H1 (cell line): ENCODE data around the gene HIC1. TPM values are rescaled to one million over a fixed set of nuclear protein-coding genes. Genes with fewer than 3 reads are reported as not detected.
A peak's percentile ranks its signal among the peaks of the same experiment; 100 is the strongest.

Experiments used
- CTCF ChIA-PET: fragments of 300-600 bp; sonication (Branson Sonifier 250); formaldehyde crosslinking; loops from one replicate; lab custom pipeline; 2021; ENCODE audit not compliant: partially characterized antibody; lab: Charles Lee
- POLR2A ChIA-PET: fragments of 300-600 bp; sonication (Branson Sonifier 250); formaldehyde crosslinking; loops from one replicate; lab custom pipeline; 2021; ENCODE audit warnings: inconsistent platforms; ENCODE audit not compliant: partially characterized antibody; lab: Charles Lee
- DNase-seq, 2 experiments: peaks; one replicate each; pipeline versions ENCODE4 v3.0.0 to v3.0.0-alpha.2; 2010 to 2022; ENCODE audit warnings: low spot score in 2 of 2, low read depth in 1 of 2, mixed read lengths in 1 of 2
- FAIRE-seq: peaks from 2 replicates; lab custom pipeline; 2011; peaks lifted over from hg19 to GRCh38; lab: Jason Lieb, UNC
- H2AFZ ChIP-seq: 2 replicates; pipeline ENCODE4 v1.8.1; 2012; ENCODE audit warnings: low read length, inconsistent platforms
- H2AK5ac ChIP-seq: 2 replicates; pipeline ENCODE4 v1.6.1; 2013; ENCODE audit warnings: low read depth, low read length
- H2BK120ac ChIP-seq: replicated peaks from 2 replicates; pipeline ENCODE3; 2013; ENCODE audit warnings: low read depth, low read length, inconsistent platforms
- H2BK12ac ChIP-seq: 2 replicates; pipeline ENCODE4 v1.6.1; 2013; ENCODE audit warnings: low read depth, low read length
- H2BK15ac ChIP-seq: 2 replicates; pipeline ENCODE4 v1.6.1; 2013; ENCODE audit warnings: low read length
- H2BK20ac ChIP-seq: 2 replicates; pipeline ENCODE4 v1.6.1; 2013; ENCODE audit warnings: low read length
- H2BK5ac ChIP-seq: 2 replicates; pipeline ENCODE4 v1.6.1; 2013; ENCODE audit warnings: low read depth, low read length
- H3K14ac ChIP-seq: 2 replicates; pipeline ENCODE4 v1.6.1; 2013; ENCODE audit warnings: inconsistent platforms; ENCODE audit not compliant: insufficient read length
- H3K18ac ChIP-seq: 2 replicates; pipeline ENCODE4 v1.6.1; 2013; ENCODE audit warnings: low read length; ENCODE audit errors: extremely low read depth
- H3K23ac ChIP-seq: 2 replicates; pipeline ENCODE4 v1.6.1; 2013; ENCODE audit warnings: inconsistent platforms; ENCODE audit not compliant: insufficient read length
- H3K23me2 ChIP-seq: 2 replicates; pipeline ENCODE4 v1.6.1; 2013; ENCODE audit warnings: low read depth, low read length
- H3K27ac ChIP-seq: 2 replicates; pipeline ENCODE4 v1.6.1; 2011; ENCODE audit warnings: low read depth, low read length, inconsistent platforms
- H3K27me3 ChIP-seq, 4 experiments: replicated peaks in 1 of 4; 1 replicate in 1 of 4; 2 replicates in 3 of 4; pipeline versions ENCODE4 v1.6.1 to v1.8.1; 2011 to 2013; ENCODE audit warnings: low read length in 3 of 4, mild to moderate bottlenecking in 3 of 4, inconsistent platforms in 2 of 4, mixed read lengths in 2 of 4, moderate library complexity in 1 of 4; ENCODE audit not compliant: control insufficient read depth in 3 of 4, insufficient read depth in 3 of 4; ENCODE audit errors: extremely low read depth in 1 of 4
- H3K36me3 ChIP-seq, 4 experiments: 2 replicates each; pipeline versions ENCODE4 v1.6.1 to v1.8.1; 2011 to 2013; ENCODE audit warnings: mild to moderate bottlenecking in 4 of 4, low read length in 3 of 4, moderate library complexity in 2 of 4, control low read depth in 1 of 4, inconsistent platforms in 1 of 4; ENCODE audit not compliant: insufficient read depth in 4 of 4, control insufficient read depth in 2 of 4
- H3K4ac ChIP-seq: replicated peaks from 2 replicates; pipeline ENCODE3; 2013; ENCODE audit warnings: low read length, low read depth, mixed read lengths, inconsistent platforms; ENCODE audit not compliant: insufficient read length
- H3K4me1 ChIP-seq, 4 experiments: replicated peaks in 1 of 4; 1 replicate in 1 of 4; 2 replicates in 3 of 4; pipeline versions ENCODE4 v1.6.1 to v1.8.1; 2011 to 2013; ENCODE audit warnings: low read length in 3 of 4, inconsistent platforms in 2 of 4, mixed read lengths in 1 of 4; ENCODE audit not compliant: insufficient read depth in 4 of 4, control insufficient read depth in 3 of 4
- H3K4me2 ChIP-seq, 2 experiments: 2 replicates each; pipeline versions ENCODE4 v1.6.1 to v1.8.1; 2011 to 2013; ENCODE audit warnings: low read depth in 2 of 2, low read length in 2 of 2, control low read depth in 1 of 2, inconsistent platforms in 1 of 2, mild to moderate bottlenecking in 1 of 2; ENCODE audit not compliant: insufficient read depth in 1 of 2
- H3K4me3 ChIP-seq, 4 experiments: fragments of 200-600, 300-600 bp in 1 of 4; sonication (generic), shearing (Covaris generic), sonication (Bioruptor Twin) in 1 of 4; 2 replicates each; pipeline versions ENCODE4 v1.5.1 to v1.8.1; 2011 to 2016; ENCODE audit warnings: low read length in 4 of 4, low read depth in 3 of 4, control low read depth in 2 of 4, inconsistent platforms in 2 of 4, mild to moderate bottlenecking in 2 of 4, mixed read lengths in 1 of 4, moderate library complexity in 1 of 4; ENCODE audit not compliant: insufficient read depth in 2 of 4; ENCODE audit errors: extremely low read depth in 1 of 4
- H3K56ac ChIP-seq: replicated peaks from 2 replicates; pipeline ENCODE3; 2013; ENCODE audit warnings: low read depth, mild to moderate bottlenecking, mixed read lengths, low read length, inconsistent platforms; ENCODE audit not compliant: insufficient read length
- H3K79me1 ChIP-seq: 2 replicates; pipeline ENCODE4 v1.6.1; 2013; ENCODE audit warnings: low read depth, low read length, control low read depth
- H3K79me2 ChIP-seq, 2 experiments: 2 replicates each; pipeline versions ENCODE4 v1.6.1 to v1.8.1; 2012 to 2013; ENCODE audit warnings: low read length in 2 of 2, mild to moderate bottlenecking in 2 of 2, inconsistent platforms in 1 of 2; ENCODE audit not compliant: insufficient read depth in 2 of 2, control insufficient read depth in 1 of 2
- H3K9ac ChIP-seq, 4 experiments: replicated peaks in 1 of 4; 1 replicate in 1 of 4; 2 replicates in 3 of 4; pipeline versions ENCODE4 v1.6.1 to v1.8.1; 2011 to 2013; ENCODE audit warnings: low read depth in 3 of 4, low read length in 3 of 4, control low read depth in 2 of 4, mild to moderate bottlenecking in 2 of 4, moderate library complexity in 2 of 4, inconsistent platforms in 1 of 4; ENCODE audit errors: extremely low read depth in 1 of 4
- H3K9me3 ChIP-seq, 2 experiments: 2 replicates each; pipeline versions ENCODE4 v1.6.1 to v1.8.1; 2012 to 2013; ENCODE audit warnings: mild to moderate bottlenecking in 2 of 2, moderate library complexity in 2 of 2, control low read depth in 1 of 2, inconsistent platforms in 1 of 2, low read depth in 1 of 2, low read length in 1 of 2, mixed read lengths in 1 of 2; ENCODE audit not compliant: insufficient read depth in 2 of 2
- H4K20me1 ChIP-seq, 2 experiments: replicated peaks in 1 of 2; 2 replicates each; pipeline versions ENCODE3 to v1.8.1; 2011 to 2013; ENCODE audit warnings: inconsistent platforms in 2 of 2, low read length in 2 of 2, mild to moderate bottlenecking in 1 of 2; ENCODE audit not compliant: insufficient read depth in 2 of 2, control insufficient read depth in 1 of 2
- H4K5ac ChIP-seq: 2 replicates; pipeline ENCODE4 v1.6.1; 2013; ENCODE audit warnings: low read length, low read depth, mixed read lengths, inconsistent platforms; ENCODE audit not compliant: insufficient read length
- H4K8ac ChIP-seq: 2 replicates; pipeline ENCODE4 v1.8.0; 2013; ENCODE audit warnings: mild to moderate bottlenecking, moderate library complexity, low read length, inconsistent platforms; ENCODE audit not compliant: insufficient read depth; ENCODE audit errors: extremely low read depth
- H4K91ac ChIP-seq: replicated peaks from 2 replicates; pipeline ENCODE3; 2013; ENCODE audit warnings: low read length, mixed read lengths, inconsistent platforms; ENCODE audit not compliant: insufficient read length
- CEBPB ChIP-seq: IDR thresholded peaks from 2 replicates; pipeline ENCODE4 v1.6.1; 2012; ENCODE audit warnings: low read depth, low read length
- CREB1 ChIP-seq: IDR thresholded peaks from 2 replicates; pipeline ENCODE4 v1.6.1; 2012; ENCODE audit warnings: inconsistent platforms
- EP300 ChIP-seq, 2 experiments: IDR thresholded peaks; 1 replicate in 1 of 2; 2 replicates in 1 of 2; pipeline ENCODE4 v1.6.1; 2011 to 2012; ENCODE audit warnings: low read depth in 2 of 2, low read length in 2 of 2, mild to moderate bottlenecking in 2 of 2, borderline replicate concordance in 1 of 2, inconsistent platforms in 1 of 2, moderate library complexity in 1 of 2
- HDAC2 ChIP-seq, 2 experiments: fragments of 300-600 bp in 1 of 2; sonication (generic) in 1 of 2; IDR thresholded peaks; 2 replicates each; pipeline ENCODE4 v1.6.1; 2011 to 2012; ENCODE audit warnings: low read depth in 2 of 2, low read length in 2 of 2, mild to moderate bottlenecking in 2 of 2, moderate library complexity in 2 of 2, borderline replicate concordance in 1 of 2, inconsistent platforms in 1 of 2
- NRF1 ChIP-seq: IDR thresholded peaks from 2 replicates; pipeline ENCODE4 v1.6.1; 2011; ENCODE audit warnings: mild to moderate bottlenecking, low read depth, low read length, improper control_type of control experiment
- POU5F1 ChIP-seq: IDR thresholded peaks from 2 replicates; pipeline ENCODE4 v1.6.1; 2011; ENCODE audit warnings: low read depth, mild to moderate bottlenecking, low read length, moderate library complexity
- RFX5 ChIP-seq: IDR thresholded peaks from 2 replicates; pipeline ENCODE4 v1.6.1; 2011; ENCODE audit warnings: low read depth, low read length, improper control_type of control experiment, borderline replicate concordance
- SUZ12 ChIP-seq: fragments of 200-600 bp; sonication (generic); IDR thresholded peaks from 2 replicates; pipeline ENCODE4 v1.6.1; 2012; ENCODE audit warnings: mild to moderate bottlenecking, inconsistent platforms, low read length, moderate library complexity, mixed read lengths
- TCF12 ChIP-seq: IDR thresholded peaks from 2 replicates; pipeline ENCODE4 v1.6.1; 2011; ENCODE audit warnings: low read depth, mild to moderate bottlenecking, low read length
- WGBS, 2 experiments: shearing (Covaris generic) in 1 of 2; methylation state at CpG; one replicate each; pipeline versions ENCODE4 v1.1.6 to v1.1.7; 2013 to 2015; ENCODE audit warnings: low lambda C conversion rate in 2 of 2, mixed read lengths in 2 of 2, inconsistent platforms in 1 of 2, low coverage in 1 of 2, missing lambda C conversion rate in 1 of 2; ENCODE audit not compliant: insufficient replicate concordance in 2 of 2, insufficient coverage in 1 of 2, insufficient read length in 1 of 2; ENCODE audit errors: extremely low coverage in 1 of 2, missing lambda C conversion rate in 1 of 2; 5-methylcytosine and 5-hydroxymethylcytosine counted together
- polyA plus RNA-seq, 7 experiments: library from polyadenylated mRNA; depleted of rRNA in 3 of 7; stranded (reverse) in 5 of 7; unstranded in 2 of 7; fragments of >200 nt in 5 of 7; fragments of 200-250 nt in 2 of 7; gene quantifications; 1 replicate in 5 of 7; 2 replicates in 1 of 7; 4 replicates in 1 of 7; pipeline versions ENCODE4 v1.2.1 to v1.2.3, GENCODE V29; 2011 to 2013; ENCODE audit warnings: missing spikeins in 2 of 7, mixed read lengths in 2 of 7
- total RNA-seq: library from RNA; stranded (reverse); fragmentation: NEBNext Ultra II Directional; extraction: Animal tissue kit (Norgen Biotek cat#: 25700); gene quantifications from 2 replicates; pipeline ENCODE4 v1.2.1, GENCODE V29; 2021
- TF ChIP-seq, protein P1 (sequence below): IDR thresholded peaks from 2 replicates; pipeline ENCODE4 v1.6.1; 2012; ENCODE audit warnings: inconsistent platforms

HIC1 gene
- total and polyA plus RNA-seq, 2 of the 8 experiments (the other 6 are each of a cell fraction or from before 2014, with no cell fraction given) = 0.06 to 0.09 TPM

DNA sequence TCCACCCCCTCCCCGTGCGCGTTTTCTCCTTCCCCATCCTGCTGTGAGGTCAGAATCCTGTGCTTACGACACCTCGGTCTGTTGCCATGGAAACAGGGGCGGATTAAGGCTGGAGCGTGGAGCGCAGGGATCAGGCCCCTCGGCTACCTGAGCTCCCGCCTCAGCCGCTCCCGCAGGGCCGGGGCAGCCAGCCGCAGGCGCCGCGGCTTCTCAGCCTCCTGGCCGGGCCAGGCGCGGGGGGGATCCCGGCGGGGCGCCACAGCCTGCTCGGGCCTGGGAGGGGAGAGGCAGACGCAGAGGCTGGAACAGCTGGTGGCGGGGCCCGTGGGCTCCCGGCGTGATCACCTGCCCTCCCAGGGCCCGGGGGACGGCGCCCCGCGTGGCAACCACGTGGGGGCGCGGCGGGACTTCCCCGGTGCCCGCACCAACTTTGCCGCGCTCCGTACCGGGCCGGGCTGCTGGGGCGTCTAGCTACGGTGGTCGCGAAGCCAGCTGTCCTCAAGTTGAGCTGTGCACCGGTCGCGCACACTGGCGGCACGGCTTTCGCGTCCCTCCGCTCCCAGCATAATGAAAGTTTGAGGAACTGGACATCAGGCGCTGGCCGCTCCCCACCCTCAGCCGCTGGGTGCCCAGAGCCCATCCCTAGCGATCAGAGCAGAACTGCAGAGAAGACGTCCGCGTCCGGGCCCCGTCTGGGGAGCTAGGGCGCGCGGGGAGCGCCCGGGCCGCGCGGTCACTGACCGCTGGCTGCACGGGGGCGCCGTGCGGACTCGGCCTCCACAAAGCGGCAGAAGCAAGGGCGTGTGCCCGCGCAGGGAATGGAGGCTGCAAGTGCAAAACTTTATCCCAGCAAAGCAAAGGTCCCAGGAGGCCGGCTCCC lies 31.0 kb upstream of the HIC1 start:
- peaks cover 0 to 17% (median 6%) of the 10 kb centered on the region in 4 experiments; a peak in 6 of 7 replicates for H3K4me1 ChIP-seq
- H3K4me3 ChIP-seq = peak overlapping the region; percentile 8 to 63 (median 36); a peak in 7 of 8 replicates
- no peak overlapping the region for H2AFZ ChIP-seq
- no peak overlapping the region for H2BK20ac ChIP-seq
- H3K79me2 ChIP-seq = no peaks in the 10 kb centered on the region
- H3K18ac ChIP-seq = no peak overlapping the region
- no peak overlapping the region for H2BK15ac ChIP-seq
- 6% methylated on average over 71 of the region's 85 CpGs; no CpG with 5 or more reads in 1 of the 2 experiments for WGBS, 2 experiments
- POLR2A ChIA-PET = interaction anchor here (1.0 to 1.4 kb wide), 3 partner anchors 8 to 279 kb away, joined by 3 to 4 read pairs (median 3); partner anchors contain the start of genes SMG6 and SRR
- no peak overlapping the region for H3K4ac ChIP-seq
- H3K56ac ChIP-seq = no peak overlapping the region
- H3K36me3 ChIP-seq = peaks cover 0 to 6% (median 0%) of the 10 kb centered on the region in 4 experiments; a peak in 1 of 8 replicates
- H3K27ac ChIP-seq = no peak overlapping the region
- no peak overlapping the region for H2BK12ac ChIP-seq
- no peak for FAIRE-seq
- H3K9me3 ChIP-seq = no peaks in the 10 kb centered on the region
- no peak overlapping the region for H3K14ac ChIP-seq
- no peak overlapping the region for H2AK5ac ChIP-seq
- H3K79me1 ChIP-seq = no peaks in the 10 kb centered on the region
- no peak overlapping the region for H4K91ac ChIP-seq
- no peak overlapping the region for H3K9ac ChIP-seq
- no peak overlapping the region for H4K5ac ChIP-seq
- H3K27me3 ChIP-seq = peaks cover 64 to 93% (median 87%) of the 10 kb centered on the region in 4 experiments
- H2BK120ac ChIP-seq = no peak overlapping the region
- peak; percentile 51 to 82 for DNase-seq
- H3K4me2 ChIP-seq = peak overlapping the region; percentile 64 to 80
- peaks cover 0 to 5% of the 10 kb centered on the region in 2 experiments for H4K20me1 ChIP-seq
- H2BK5ac ChIP-seq = no peak overlapping the region
- H4K8ac ChIP-seq = no peak overlapping the region
- peaks cover 10% of the 10 kb centered on the region; the same call in 1 of the 2 replicates for H3K23me2 ChIP-seq
- no peak overlapping the region for H3K23ac ChIP-seq
- CTCF ChIA-PET = interaction anchor here (0.8 to 5.3 kb wide), 11 partner anchors 13 to 143 kb away, joined by 3 to 47 read pairs (median 3); partner anchors contain the start of gene HIC1
- TF ChIP-seq NRF1 = no peak
- TF ChIP-seq CEBPB = peak; percentile 65
- peak in 1 of 2 experiments; percentile 53; a peak in 1 of 4 replicates for TF ChIP-seq HDAC2 (IDR thresholded peaks at IDR 0.05; ENCODE audit: borderline replicate concordance in 1 of 2, low read depth in 2 of 2, low read length in 2 of 2)
- TF ChIP-seq SUZ12 = no peak
- TF ChIP-seq CREB1 = peak; percentile 70
- TF ChIP-seq POU5F1 = no peak
- TF ChIP-seq TCF12 = no peak
- TF ChIP-seq, protein P1, sequence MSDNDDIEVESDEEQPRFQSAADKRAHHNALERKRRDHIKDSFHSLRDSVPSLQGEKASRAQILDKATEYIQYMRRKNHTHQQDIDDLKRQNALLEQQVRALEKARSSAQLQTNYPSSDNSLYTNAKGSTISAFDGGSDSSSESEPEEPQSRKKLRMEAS = peak; percentile 34; the same call in 1 of the 2 replicates
- peak; percentile 51; the same call in 1 of the 2 replicates for TF ChIP-seq RFX5
- 0 out of 3 replicates have a peak, but pooled peaks of 1 of the 2 experiments have one; percentile 30 for TF ChIP-seq EP300 (IDR thresholded peaks at IDR 0.05; ENCODE audit: borderline replicate concordance in 1 of 2, low read depth in 2 of 2, low read length in 2 of 2)
